Stimulated activated CD4-positive, alpha-beta T cell treated with anti-CD3 and anti-CD28 coated beads, Interleukin-1b, Interleukin-23, amount 100 ng/mL, for 4 hours (primary cell): ENCODE results near the gene PLS1.
"Not testable (repeated sequence)": the region's sequence is repeated elsewhere in the genome, so short reads cannot be mapped to it uniquely, and the experiment has no call there.

Experiments used
- DNase-seq, 2 donors: peaks; one replicate each; pipeline ENCODE4 v3.0.0-alpha.2; 2020; ENCODE audit warnings: low read depth in 2 of 2

Gene PLS1, protein sequence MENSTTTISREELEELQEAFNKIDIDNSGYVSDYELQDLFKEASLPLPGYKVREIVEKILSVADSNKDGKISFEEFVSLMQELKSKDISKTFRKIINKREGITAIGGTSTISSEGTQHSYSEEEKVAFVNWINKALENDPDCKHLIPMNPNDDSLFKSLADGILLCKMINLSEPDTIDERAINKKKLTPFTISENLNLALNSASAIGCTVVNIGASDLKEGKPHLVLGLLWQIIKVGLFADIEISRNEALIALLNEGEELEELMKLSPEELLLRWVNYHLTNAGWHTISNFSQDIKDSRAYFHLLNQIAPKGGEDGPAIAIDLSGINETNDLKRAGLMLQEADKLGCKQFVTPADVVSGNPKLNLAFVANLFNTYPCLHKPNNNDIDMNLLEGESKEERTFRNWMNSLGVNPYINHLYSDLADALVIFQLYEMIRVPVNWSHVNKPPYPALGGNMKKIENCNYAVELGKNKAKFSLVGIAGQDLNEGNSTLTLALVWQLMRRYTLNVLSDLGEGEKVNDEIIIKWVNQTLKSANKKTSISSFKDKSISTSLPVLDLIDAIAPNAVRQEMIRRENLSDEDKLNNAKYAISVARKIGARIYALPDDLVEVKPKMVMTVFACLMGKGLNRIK

DNA sequence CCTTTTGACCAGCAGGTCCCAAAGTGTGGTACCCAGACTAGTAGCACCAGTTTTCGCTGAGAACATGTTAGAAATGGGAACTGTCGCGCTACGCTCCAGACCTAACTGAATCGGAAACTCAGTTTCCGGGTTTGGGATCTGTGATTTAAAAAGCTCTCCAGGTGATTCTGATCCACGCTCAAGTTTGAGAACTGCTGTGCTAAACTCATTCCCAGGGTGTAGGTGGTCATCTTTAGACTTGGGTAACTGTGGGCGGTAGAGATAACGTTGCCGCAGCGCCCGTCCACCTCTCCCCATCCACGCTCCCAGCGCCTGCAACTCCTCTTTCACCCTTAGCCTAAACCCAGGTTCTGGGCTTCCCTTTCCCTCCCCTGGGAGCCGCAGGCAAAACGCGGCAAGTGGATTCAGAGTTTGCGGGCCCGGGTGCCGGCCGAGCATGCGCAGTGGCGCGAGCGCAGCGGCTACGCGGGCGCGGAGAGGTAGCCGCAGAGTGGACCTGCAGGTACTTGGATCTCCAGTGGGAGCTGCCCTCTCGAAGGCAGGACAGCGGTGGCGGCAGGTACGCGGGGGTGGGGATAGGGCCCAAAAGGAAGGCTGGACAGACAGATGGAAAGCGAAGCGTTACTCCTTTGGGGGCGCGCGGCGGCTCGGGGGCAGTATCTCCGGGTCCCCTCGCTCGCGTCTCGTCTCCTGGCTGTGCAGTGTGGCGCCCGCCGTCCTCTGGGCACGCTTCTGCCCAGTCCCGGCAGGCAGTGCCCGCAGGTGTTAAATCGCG lies at the start of gene PLS1:
Gene PLS1, plus strand, starts transcription at position 443 of the 775 bp plus-strand sequence. CDS start 67,845 bp downstream, outside the sequence.
- peak; percentile 77 to 78 for DNase-seq

DNA sequence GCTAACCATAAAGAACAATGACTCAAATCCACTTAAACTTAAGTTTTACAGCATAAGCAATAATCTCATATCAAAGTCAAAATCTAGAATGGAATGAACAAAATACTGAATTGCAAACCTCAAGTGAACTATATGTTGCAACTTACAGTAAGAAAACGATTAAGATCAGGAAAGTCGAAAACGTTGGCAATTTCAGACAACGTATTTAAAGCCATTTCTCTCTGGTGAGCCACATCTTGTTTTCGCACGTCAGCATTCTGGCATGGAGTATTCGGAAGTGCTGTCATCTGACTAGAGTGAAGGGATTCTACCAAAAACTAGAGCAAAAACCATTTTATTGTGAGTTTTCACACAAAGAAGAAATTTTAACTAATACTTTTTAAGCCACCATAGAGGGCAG lies 46.2 kb upstream of the PLS1 start:
- no peak for DNase-seq

DNA sequence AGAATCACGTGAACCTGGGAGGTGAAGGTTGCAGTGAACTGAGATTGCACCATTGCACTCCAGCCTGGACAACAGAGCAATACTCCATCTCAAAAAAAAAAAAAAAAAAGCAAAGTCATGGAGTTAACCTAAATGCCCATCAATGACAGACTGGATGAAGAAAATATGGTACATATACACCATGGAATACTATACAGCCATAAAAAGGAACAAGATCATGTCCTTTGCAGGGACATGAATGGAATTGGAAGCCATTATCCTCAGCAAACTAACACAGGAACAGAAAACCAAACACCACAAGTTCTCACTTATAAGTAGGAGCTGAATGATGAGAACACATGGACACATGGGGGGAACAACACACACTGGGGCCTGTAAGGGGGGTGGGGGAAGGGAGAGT lies 43.6 kb upstream of the PLS1 start:
- DNase-seq, result not testable (repeated sequence)

DNA sequence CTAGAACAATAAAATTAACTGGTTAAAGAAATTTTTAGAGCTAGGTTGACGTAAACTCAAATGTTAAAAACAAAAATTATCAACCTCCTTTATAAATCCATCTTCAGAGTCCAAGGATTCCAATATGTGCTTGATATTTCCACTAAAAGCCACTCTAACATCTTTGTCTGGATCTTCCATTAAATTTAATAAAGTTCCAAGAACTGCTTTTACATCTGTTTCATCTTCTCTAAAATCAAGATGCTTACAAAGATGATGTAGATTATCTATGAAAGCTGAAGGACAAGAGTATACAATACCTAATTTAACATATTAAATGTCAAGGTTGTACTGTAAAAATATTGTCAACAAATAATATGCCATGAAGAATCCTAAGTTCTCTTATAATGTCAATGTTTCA lies 42.5 kb upstream of the PLS1 start:
- DNase-seq, result no peak

DNA sequence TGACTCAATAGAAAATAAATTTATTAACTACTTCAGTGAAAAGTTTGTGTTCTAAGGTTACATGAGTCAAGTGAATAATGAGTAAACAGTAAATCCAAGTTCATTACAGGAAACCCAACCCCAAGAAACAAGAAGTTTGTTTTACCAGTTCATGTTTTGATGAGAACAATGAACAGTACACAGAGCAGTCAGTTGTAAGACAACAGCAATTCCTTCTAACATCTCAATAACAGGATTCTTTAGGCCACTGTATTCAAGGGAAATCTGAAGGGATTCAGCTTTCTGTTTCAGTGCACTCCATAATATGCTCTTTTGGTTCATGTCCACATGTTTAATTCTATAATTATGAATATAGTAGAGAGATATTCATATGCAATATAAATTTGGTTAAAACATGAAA lies 36.1 kb upstream of the PLS1 start:
- DNase-seq, result no peak

DNA sequence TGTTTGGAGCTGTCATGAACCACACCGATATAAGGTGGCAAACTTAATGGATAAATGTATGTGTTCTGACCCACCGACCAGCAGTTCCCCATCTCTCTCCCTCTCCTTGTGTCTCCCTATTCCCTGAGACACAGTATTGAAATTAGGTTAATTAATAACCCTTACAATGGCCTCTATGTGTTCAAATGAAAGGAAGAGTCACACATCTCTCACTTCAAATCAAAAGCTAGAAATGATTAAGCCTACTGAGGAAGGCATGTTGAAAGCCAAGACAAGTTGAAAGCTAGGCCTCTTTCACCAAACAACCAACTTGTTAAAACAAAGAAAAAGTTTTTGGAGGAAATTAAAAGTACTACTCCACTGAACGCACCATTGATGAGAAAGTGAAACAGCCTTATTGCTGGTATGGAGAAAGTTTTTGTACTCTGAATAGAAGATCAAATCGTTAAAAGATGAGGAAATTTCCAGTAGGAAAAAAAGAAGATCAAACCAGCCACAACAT lies 32.6 kb upstream of the PLS1 start:
- no peak for DNase-seq

DNA sequence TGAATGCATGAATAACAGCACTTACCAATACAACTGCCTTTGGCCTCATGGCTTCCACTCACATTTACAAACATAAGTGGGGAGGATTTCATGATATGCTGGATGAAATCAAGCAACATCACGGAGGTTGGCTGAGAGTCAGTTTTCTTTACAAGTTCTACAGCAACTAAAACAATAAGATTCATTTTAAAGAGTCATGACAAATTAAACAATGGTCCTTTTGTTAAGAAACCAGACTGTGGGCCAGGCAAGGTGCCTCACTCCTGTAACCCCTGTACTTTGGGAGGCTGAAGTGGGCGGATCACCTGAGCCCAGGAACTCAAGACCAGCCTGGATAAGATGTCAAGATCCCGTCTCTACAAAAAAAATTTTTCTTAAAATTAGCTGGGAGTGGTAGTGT lies 30.1 kb upstream of the PLS1 start:
- DNase-seq, result no peak

DNA sequence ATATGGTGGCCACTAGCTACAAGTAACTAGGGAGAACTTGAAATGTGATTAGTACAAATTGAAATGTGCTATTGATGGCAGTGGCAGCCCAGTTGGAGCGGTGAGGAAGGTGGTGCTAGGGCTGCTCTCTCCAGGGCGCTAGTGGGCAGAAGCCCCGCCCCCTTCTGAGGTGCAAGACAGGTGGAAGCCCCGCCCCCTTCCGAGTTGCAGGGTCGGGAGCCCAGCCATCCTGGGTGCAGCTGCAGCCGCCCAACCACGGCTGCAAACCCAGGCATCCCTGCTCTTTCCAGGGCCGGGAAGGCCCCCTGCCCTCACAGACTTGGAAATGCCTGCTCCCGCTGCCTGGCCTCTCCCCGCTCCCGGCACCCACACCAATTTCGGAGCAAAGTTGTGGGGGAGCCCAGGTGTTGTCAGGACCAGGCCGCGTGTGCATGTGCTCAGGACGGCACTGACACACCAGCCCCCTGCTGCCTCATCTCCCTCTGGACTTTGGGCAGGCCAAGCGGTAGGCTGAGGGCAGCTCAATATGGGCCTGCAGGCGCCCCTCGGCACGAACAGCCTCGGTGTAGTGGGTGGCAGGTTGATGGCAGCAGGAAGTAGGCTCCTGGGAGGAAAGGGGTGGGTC lies 27.7 kb upstream of the PLS1 start:
- DNase-seq, result no peak

DNA sequence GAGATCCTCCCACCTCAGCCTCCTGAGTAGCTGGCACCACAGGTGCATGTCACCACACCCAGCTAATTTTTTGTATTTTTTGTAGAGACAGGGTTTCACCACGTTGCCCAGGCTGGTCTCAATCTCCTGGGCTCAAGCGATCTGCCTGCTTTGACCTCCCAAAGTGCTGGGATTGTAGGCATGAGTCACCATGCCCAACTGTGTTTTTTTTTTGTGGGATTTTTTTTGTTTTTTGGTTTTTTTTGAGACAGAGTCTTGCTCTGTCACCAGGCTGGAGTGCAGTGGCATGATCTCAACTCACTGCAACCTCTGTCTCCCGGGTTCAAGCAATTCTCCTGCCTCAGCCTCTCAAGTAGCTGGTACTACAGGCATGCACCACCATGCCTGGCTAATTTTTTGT lies 26.8 kb upstream of the PLS1 start:
- not testable (repeated sequence) for DNase-seq

DNA sequence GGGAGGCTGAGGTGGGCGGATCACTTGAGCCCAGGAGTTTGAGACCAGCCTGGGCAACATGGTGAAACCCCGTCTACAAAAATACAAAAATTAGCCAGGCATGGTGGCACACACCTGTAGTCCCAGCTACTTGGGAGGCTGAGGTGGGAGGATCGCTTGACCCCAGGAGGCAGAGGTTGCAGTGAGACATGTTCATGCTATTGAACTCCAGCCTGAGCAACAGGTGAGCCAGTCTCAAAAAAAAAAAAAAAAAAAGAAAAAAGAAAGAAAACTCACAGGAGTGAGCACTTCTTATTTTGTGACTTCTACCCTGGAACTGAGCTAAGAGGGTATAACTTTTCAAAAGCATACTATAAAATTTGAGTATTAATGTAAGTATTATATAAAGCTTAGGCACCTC lies 22.0 kb upstream of the PLS1 start:
- not testable (repeated sequence) for DNase-seq

DNA sequence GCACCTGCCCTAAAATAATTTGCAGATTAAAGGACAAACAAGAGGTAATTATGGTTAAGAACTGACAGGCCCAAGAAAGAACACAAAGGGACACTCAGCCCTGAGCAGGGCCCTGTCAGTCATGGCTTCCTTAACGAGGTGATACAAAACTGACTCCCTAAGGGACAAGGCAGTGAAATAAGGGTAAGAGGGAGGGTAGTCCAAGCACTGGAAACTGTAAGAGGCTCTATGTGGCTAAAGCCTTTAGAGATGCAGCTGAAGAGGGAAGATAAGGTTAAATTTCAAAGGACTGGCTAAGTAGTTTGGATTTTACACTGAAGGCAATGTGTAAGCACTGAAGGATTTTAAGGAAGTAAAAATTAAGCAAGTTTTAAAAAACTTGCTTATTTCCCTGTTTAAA lies 21.5 kb upstream of the PLS1 start:
- no peak for DNase-seq

DNA sequence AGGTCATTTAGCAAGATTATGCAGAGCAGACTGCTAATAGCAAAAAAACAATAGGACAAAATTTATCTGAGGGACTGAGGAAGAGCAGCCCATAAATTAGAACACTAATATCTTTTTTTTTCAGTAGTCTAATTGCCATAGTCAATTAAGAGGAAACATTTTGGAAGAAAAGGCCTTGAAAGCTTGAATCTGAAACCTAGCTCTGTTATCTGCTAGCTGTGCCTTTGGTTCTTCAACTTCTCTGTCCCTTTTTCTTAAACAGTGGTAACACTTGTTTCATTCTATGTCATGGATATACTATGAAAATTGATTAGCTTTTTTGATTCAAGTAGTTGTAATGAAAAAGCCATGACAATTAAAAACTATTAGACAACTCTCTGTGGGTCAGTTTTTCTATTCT lies 19.4 kb upstream of the PLS1 start:
- DNase-seq, result no peak

DNA sequence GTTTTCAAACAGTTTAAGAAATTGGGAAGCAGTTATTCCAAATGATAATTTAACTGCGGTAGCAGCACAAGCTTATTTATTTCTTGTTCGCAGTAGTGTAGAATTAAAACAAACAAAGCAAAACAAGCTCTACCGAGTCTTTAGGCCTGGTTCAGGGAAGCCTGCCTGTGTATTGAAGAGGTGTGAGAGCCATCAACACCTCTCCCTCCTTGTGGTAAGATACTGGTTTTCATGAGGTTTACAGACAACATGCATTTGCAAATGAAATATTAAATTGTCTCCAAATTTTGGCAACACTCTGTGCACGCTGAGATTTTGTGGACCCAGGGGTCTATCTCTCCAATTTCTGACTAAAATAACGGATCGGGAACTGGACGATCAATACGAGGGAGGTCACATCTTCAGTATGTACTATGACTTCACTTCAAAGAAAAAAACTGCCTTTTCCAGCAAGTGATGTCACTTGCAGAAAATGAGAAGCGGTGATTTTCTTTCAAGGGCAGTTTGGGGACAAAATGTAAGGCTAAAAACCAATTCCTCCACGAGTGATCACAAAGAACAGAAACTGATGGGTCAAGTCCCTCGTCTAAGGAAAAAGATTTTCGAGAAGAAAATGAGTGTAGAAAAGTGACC lies 18.4 kb upstream of the PLS1 start:
- no peak for DNase-seq

DNA sequence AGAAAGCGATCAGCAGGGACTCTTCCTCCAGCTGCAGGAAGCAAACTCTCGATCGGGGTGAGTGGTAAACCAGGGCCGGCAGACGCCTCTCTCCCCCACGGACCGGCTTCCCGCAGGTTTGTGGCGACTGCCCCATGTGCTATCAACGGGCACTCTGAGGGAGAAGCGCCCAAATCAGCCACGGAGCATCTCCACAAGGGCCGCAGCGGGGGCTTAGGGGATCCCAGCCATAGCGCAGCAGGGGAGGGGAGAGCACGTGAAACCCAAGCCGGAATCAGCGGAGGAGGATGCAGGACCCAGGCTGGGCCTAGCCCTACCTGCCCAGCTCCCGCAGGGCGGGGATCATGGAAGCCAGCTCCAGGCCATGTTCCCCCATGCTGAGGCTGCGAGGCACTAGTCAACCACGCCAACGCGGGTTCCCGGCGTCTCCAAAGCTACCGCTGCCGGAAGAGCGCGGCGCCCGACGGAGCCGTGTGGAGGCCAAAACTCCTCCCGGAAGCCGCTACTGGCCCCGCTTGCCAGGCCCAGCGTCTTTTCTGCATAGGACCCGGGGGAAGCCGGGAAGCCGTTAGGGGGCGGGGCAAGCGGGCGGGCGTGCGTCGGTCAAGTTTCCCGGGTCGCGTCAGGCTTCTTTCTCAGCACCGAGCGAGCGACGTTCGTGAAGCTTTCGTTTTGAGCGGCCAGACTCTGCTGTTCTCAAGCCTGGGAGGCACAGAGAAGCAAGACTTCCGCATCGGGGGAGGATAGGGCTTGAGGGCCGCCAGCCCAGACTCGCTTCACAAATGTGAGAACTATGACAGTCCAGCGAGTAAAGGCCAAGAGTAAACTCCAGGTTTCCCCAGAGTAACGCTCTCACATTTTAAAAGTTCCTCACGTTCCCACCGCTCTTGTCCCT lies 17.6 kb upstream of the PLS1 start, which contains the start of gene ATR:
Gene ATR, minus strand, starts transcription at position 405 of the 895 bp plus-strand sequence. Its CDS starts 29 bp downstream, at position 376.
- DNase-seq, result peak; percentile 93 to 95

DNA sequence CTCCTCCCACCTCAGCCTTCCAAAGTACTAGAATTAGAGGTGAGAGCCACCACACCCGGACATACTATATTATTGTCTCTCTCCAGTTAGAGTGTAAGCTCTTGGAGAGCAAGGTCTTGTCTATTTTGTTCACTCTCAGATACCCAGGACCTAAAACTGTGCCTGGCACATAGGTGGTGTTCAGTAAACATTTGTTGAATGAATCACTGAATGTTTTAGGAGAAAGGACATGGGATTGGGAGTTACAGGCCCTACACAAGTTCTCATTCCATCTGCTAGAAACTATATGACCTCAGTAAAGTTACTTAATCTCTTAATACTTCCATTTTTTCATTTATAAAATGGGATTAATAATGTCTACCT lies 16.2 kb upstream of the PLS1 start:
- no peak for DNase-seq

DNA sequence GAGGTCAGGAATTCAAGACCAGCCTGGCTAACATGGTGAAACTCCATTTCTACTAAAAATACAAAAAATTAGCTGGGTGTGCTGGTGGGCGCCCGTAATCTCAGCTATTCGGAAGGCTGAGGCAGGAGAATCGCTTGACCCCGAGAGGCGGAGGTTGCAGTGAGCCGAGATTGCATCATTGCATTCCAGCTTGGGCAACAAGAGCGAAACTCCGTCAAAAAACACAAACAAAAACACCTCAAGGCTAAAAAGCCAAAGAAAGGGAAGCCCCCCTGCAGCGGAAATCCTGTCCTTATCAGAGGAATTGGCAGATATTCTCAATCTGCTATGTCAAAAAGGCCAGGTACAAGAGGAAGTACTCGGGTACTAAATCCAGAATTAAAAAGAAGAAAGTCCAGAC lies 15.1 kb upstream of the PLS1 start:
- not testable (repeated sequence) for DNase-seq

DNA sequence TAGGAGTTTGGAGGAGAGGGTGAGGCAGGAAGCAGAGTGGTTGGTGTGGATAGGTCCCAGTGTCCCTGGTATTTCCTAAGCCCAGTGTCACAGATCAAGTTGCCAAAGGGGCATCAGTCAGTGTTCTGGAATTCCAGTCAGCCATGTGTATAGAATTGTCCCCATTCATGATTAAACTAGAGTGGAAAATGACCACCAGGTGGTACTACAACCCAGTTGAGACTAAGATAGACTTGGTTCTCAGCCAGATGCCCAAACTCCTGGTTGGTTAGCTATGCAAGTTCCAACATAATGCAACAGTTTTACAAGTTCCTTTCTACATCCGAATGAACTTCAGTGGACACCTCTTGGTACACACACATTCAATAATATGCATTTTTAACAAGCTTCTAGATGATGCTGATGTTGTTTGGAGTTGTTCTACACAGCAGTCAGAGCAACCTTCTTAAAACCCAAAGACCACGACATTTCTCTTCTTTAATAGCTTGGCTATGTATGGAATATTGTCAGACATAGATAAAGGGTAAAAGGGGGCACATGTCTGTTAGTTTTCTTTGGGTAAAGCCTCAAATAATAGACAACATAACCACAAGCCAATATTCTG lies 9.3 kb upstream of the PLS1 start:
- no peak for DNase-seq

DNA sequence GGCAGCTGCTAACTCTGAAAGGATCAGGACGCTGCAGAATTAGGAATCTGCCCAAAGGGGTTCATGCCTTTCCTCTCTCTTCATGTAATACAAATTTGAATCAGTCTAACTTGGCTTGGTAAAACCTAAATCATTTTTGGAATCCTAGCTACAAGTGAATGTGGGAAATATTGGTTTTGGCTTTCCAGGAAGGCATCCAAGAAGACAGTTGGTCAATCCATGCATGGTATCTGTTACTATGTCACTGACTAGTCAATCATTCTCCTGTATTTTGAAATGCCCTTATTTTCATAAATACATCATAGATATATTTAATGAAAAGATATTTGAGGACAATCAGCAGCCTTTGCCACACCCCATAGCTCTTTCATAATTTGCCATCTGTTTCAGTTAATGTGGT lies 7.5 kb upstream of the PLS1 start:
- no peak for DNase-seq

DNA sequence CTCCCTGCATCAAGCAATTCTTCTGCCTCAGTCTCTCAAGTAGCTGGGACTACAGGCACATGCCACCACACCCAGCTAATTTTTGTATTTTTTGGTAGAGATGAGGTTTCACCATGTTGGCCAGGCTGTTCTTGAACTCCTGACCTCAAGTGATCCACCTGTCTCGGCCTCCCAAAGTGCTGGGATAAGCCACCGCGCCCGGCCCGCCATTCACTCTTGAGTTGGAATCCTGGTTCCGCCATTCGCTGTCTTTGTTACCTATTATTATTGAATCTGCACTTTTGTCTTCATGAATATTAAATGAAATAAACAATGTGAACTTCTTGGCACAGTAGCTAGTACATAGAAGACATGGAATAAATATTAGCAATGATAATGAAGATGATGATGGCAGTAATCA lies 3.9 kb upstream of the PLS1 start:
- DNase-seq, result not testable (repeated sequence)

DNA sequence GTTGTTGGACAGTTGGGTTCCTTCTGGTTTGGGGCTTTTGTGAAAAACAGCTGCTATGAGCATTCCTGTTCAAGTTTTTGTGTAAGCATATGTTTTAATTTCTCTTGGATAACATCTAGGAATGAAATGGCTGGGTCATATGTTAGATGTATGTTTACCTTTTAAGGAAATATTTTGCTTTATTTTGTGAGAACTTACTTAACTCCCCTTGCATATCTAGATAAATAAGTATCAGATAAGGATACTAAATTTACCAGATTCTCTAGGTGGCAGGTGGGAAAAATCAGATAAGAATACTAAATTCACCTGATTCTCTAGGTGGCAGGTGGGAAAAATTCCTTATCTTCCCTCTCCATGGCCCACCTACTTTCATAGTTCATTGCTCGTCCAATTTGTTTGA lies 1.1 kb upstream of the PLS1 start:
- DNase-seq, result no peak
